ENCODE data around the gene LIM2. TPM values are rescaled to one million over a fixed set of nuclear protein-coding genes. Genes with fewer than 3 reads are reported as not detected.

Gene LIM2
- total and polyA plus RNA-seq, 2 of the 8 experiments (the other 6 are each of a cell fraction or from before 2014, with no cell fraction given), result not detected

DNA sequence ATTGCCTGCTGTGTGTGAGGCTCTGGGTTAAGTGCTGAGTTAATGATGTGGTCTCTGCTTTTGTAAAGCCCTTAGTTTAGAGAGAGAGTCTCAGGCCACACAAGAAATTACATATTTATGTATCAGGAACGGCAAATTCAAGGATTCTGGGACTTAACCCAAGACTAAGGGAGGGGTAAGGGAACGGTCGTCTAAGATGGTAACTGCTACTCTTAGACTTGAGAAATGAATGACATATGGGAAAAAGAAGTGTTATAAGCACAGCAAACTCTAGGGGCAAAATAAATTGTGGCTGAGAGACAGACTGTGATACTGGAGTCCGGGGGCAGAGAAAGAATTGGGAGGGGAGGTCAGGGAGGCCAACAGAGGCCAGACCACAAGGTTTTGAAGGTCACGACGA, 56.1 kb downstream of the LIM2 start (continued):
- TF ChIP-seq, protein P1, sequence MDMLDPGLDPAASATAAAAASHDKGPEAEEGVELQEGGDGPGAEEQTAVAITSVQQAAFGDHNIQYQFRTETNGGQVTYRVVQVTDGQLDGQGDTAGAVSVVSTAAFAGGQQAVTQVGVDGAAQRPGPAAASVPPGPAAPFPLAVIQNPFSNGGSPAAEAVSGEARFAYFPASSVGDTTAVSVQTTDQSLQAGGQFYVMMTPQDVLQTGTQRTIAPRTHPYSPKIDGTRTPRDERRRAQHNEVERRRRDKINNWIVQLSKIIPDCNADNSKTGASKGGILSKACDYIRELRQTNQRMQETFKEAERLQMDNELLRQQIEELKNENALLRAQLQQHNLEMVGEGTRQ (IDR thresholded peaks at IDR 0.05; ENCODE audit: low read length), result no peak
- TF ChIP-seq, protein P2, sequence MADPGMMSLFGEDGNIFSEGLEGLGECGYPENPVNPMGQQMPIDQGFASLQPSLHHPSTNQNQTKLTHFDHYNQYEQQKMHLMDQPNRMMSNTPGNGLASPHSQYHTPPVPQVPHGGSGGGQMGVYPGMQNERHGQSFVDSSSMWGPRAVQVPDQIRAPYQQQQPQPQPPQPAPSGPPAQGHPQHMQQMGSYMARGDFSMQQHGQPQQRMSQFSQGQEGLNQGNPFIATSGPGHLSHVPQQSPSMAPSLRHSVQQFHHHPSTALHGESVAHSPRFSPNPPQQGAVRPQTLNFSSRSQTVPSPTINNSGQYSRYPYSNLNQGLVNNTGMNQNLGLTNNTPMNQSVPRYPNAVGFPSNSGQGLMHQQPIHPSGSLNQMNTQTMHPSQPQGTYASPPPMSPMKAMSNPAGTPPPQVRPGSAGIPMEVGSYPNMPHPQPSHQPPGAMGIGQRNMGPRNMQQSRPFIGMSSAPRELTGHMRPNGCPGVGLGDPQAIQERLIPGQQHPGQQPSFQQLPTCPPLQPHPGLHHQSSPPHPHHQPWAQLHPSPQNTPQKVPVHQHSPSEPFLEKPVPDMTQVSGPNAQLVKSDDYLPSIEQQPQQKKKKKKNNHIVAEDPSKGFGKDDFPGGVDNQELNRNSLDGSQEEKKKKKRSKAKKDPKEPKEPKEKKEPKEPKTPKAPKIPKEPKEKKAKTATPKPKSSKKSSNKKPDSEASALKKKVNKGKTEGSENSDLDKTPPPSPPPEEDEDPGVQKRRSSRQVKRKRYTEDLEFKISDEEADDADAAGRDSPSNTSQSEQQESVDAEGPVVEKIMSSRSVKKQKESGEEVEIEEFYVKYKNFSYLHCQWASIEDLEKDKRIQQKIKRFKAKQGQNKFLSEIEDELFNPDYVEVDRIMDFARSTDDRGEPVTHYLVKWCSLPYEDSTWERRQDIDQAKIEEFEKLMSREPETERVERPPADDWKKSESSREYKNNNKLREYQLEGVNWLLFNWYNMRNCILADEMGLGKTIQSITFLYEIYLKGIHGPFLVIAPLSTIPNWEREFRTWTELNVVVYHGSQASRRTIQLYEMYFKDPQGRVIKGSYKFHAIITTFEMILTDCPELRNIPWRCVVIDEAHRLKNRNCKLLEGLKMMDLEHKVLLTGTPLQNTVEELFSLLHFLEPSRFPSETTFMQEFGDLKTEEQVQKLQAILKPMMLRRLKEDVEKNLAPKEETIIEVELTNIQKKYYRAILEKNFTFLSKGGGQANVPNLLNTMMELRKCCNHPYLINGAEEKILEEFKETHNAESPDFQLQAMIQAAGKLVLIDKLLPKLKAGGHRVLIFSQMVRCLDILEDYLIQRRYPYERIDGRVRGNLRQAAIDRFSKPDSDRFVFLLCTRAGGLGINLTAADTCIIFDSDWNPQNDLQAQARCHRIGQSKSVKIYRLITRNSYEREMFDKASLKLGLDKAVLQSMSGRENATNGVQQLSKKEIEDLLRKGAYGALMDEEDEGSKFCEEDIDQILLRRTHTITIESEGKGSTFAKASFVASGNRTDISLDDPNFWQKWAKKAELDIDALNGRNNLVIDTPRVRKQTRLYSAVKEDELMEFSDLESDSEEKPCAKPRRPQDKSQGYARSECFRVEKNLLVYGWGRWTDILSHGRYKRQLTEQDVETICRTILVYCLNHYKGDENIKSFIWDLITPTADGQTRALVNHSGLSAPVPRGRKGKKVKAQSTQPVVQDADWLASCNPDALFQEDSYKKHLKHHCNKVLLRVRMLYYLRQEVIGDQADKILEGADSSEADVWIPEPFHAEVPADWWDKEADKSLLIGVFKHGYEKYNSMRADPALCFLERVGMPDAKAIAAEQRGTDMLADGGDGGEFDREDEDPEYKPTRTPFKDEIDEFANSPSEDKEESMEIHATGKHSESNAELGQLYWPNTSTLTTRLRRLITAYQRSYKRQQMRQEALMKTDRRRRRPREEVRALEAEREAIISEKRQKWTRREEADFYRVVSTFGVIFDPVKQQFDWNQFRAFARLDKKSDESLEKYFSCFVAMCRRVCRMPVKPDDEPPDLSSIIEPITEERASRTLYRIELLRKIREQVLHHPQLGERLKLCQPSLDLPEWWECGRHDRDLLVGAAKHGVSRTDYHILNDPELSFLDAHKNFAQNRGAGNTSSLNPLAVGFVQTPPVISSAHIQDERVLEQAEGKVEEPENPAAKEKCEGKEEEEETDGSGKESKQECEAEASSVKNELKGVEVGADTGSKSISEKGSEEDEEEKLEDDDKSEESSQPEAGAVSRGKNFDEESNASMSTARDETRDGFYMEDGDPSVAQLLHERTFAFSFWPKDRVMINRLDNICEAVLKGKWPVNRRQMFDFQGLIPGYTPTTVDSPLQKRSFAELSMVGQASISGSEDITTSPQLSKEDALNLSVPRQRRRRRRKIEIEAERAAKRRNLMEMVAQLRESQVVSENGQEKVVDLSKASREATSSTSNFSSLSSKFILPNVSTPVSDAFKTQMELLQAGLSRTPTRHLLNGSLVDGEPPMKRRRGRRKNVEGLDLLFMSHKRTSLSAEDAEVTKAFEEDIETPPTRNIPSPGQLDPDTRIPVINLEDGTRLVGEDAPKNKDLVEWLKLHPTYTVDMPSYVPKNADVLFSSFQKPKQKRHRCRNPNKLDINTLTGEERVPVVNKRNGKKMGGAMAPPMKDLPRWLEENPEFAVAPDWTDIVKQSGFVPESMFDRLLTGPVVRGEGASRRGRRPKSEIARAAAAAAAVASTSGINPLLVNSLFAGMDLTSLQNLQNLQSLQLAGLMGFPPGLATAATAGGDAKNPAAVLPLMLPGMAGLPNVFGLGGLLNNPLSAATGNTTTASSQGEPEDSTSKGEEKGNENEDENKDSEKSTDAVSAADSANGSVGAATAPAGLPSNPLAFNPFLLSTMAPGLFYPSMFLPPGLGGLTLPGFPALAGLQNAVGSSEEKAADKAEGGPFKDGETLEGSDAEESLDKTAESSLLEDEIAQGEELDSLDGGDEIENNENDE (IDR thresholded peaks at IDR 0.05; ENCODE audit: insufficient replicate concordance, low read length), result no peak
- TF ChIP-seq MAFK (IDR thresholded peaks at IDR 0.05; ENCODE audit: low read depth, low read length) (no peak), JUN (IDR thresholded peaks at IDR 0.05; ENCODE audit: low read depth, low read length) (no peak), POLR2A (IDR thresholded peaks at IDR 0.05; ENCODE audit: control extremely low read depth in 1 of 2, low read depth in 2 of 2, low read length in 2 of 2) (no peak), CBX5 (IDR thresholded peaks at IDR 0.05; ENCODE audit: low read depth, low read length) (no peak)

Measured in H1 (cell line).